ENCODE results near the gene ZNF219. TPM values are rescaled to one million over a fixed set of nuclear protein-coding genes. Genes with fewer than 3 reads are reported as not detected.

ZNF219 gene
- total RNA-seq (10 to 100 TPM in 2 of 5 experiments, 1 to 10 TPM in 3; 5.7 to 22.1 (median 9.1) TPM), polyA plus RNA-seq (1 to 10 TPM; 2.3 to 2.8 TPM), total RNA-seq (17.5 reads per million, percentile 47 among the genes with 10 or more reads in this experiment)

DNA sequence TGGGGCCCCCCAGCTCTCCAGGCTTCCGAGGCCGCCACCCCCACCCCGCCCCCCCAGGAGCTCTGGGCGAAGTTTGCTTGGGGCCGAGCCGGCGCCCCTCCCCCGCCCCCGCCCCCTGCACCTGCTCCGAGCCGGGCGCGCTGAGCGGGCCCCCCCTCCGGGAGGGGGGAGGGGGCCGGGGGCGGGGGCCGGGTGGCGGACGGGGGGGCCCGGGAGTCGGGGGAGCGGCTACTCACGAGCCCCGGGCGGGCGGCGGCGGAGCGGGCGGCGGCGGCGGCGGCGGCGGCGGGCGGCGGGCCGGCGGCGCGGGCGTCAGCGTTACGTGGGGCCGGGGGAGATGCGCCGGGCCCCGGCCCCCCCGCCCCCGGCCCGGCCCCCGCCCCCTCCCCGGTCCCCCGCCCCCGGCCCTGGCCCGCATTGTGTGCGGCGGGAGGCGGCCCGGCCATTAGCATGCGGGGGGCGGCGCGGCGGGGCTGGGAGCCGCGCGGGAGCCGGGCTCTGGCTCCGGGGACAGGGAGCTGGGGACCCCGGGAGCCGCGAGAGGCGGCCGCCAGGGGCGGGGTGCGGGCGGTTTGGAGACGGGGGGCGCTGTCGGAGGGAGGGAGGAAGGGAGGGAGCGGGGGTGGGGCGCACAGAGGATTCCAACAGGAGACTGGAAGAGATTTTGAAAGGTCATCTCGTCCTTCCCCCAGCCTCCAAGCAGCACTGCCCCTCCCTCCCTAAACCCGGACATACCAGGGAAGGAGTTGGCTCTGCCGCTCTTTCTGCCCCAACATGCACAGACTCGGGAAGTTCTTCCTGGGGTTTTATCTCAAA lies at the start of gene ZNF219:
Gene ZNF219 (minus strand): TSS at position 580 of the 816 bp plus-strand sequence. CDS start 5,064 bp downstream, outside the sequence.
- Histone ChIP-seq H3K4me1 (ENCODE audit: control insufficient read depth in 2 of 2, insufficient read depth in 2 of 2, low read length in 2 of 2) (peaks cover 0 to 11% of the 10 kb centered on the region in 2 donors), H3K9me3 (ENCODE audit: control insufficient read depth in 2 of 3, low read length in 3 of 3) (no peaks in the 10 kb centered on the region), H3K27me3 (ENCODE audit: control insufficient read depth in 2 of 2, insufficient read depth in 2 of 2, low read length in 2 of 2) (peaks cover 0 to 4% of the 10 kb centered on the region in 2 donors), H3K36me3 (ENCODE audit: control insufficient read depth in 2 of 3, insufficient read depth in 3 of 3, low read length in 3 of 3) (no peaks in the 10 kb centered on the region), H3K4me3 (ENCODE audit: low read length) (peak within 1 kb of the TSS; percentile 56), H3K27ac (ENCODE audit: low read depth, low read length) (peak within 1 kb of the TSS; percentile 74)
- Mint-ChIP-seq H3K27ac (peak within 1 kb of the TSS; percentile 73 to 97 (median 90)), H3K27me3 (peaks cover 0 to 30% (median 0%) of the 10 kb centered on the region in 5 donors), H3K9me3 (peaks cover 0 to 6% (median 0%) of the 10 kb centered on the region in 11 donors), H3K4me3 (peak within 1 kb of the TSS; percentile 82 to 94 (median 86)), H3K4me1 (peaks cover 12 to 29% (median 25%) of the 10 kb centered on the region in 7 donors), H3K36me3 (no peaks in the 10 kb centered on the region)
- peak in 6 of 9 donors; percentile 11 to 53 (median 26) for DNase-seq
- intact Hi-C loops (cut with micrococcal nuclease), result no loop called here
- ATAC-seq, result peak; percentile 69
- ChIA-PET CTCF (interaction anchor here (11.3 kb wide), 1 partner anchor 83 kb away, joined by 132 read pairs; no protein-coding TSS in a partner anchor), POLR2A (interaction anchor here (2.0 kb wide), 1 partner anchor 9 kb away, joined by 9 read pairs; no protein-coding TSS in a partner anchor)

DNA sequence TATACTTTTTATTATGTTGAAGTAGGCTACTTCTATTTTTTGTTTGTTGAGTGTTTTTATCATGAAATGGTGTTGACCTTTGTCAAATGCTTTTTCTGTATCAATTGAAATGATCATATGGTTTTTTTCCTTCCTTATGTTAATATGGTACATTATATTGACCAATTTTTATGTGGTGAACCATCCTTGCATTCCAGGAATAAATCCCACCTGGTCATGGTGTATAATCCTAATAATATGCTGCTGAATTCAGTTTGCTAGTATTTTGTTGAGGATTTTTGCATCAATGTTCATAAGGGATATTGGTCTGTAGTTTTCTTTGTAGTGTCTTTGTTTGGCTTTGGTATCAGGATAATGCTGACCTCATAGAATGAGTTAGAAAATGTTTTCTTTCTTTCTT lies 47.0 kb upstream of the ZNF219 start:
- Histone ChIP-seq H3K36me3 (ENCODE audit: control insufficient read depth in 2 of 3, insufficient read depth in 3 of 3, low read length in 3 of 3) (no peaks in the 10 kb centered on the region), H3K4me1 (ENCODE audit: control insufficient read depth in 2 of 2, insufficient read depth in 2 of 2, low read length in 2 of 2) (no peaks in the 10 kb centered on the region), H3K27me3 (ENCODE audit: control insufficient read depth in 2 of 2, insufficient read depth in 2 of 2, low read length in 2 of 2) (no peaks in the 10 kb centered on the region), H3K4me3 (ENCODE audit: low read length) (no peak overlapping the region), H3K27ac (ENCODE audit: low read depth, low read length) (no peak overlapping the region), H3K9me3 (ENCODE audit: control insufficient read depth in 2 of 3, low read length in 3 of 3) (peaks cover 0 to 7% (median 0%) of the 10 kb centered on the region in 3 experiments)
- ATAC-seq (no peak), DNase-seq (no peak)
- Mint-ChIP-seq H3K27ac (no peak overlapping the region), H3K36me3 (peaks cover 0 to 22% (median 4%) of the 10 kb centered on the region in 5 donors), H3K9me3 (peaks cover 6 to 36% (median 16%) of the 10 kb centered on the region in 11 donors), H3K27me3 (peaks cover 7 to 23% (median 17%) of the 10 kb centered on the region in 5 donors), H3K4me1 (no peaks in the 10 kb centered on the region), H3K4me3 (no peak overlapping the region)
- intact Hi-C loops (cut with micrococcal nuclease), result no loop called here
- ChIA-PET CTCF (no interaction called here), POLR2A (no interaction called here)

DNA sequence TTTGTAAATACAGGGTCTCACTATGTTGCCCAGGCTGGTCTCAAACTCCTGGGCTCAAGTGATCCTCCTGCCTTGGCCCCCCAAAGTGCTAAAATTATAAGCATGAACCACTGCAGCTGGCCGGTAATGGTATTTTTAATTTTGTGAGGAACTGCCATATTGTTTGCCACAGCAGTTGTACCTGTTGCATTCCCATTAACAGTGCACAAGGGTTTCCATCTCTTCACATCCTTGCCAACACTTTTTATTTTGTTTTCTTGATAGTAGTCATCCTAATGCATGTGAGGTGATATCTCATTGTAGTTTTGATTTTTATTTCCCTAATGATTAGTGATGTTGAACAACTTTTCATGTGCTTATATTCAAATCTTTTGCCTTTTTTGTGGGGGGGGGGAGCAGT lies 43.9 kb upstream of the ZNF219 start:
- Mint-ChIP-seq H3K36me3 (peaks cover 0 to 22% (median 4%) of the 10 kb centered on the region in 5 donors), H3K27ac (no peak overlapping the region), H3K4me1 (no peaks in the 10 kb centered on the region), H3K9me3 (peaks cover 6 to 36% (median 16%) of the 10 kb centered on the region in 11 donors), H3K4me3 (no peak overlapping the region), H3K27me3 (peaks cover 7 to 23% (median 17%) of the 10 kb centered on the region in 5 donors)
- ATAC-seq (no peak), DNase-seq (no peak)
- peaks cover 0 to 7% (median 0%) of the 10 kb centered on the region in 3 experiments for H3K9me3 ChIP-seq (ENCODE audit: control insufficient read depth in 2 of 3, low read length in 3 of 3)
- H3K4me1 ChIP-seq (ENCODE audit: control insufficient read depth in 2 of 2, insufficient read depth in 2 of 2, low read length in 2 of 2), result no peaks in the 10 kb centered on the region
- ChIA-PET CTCF (no interaction called here), POLR2A (interaction anchor here (0.6 kb wide), 1 partner anchor 18 kb away, joined by 4 read pairs; no protein-coding TSS in a partner anchor)
- H3K27ac ChIP-seq (ENCODE audit: low read depth, low read length), result no peak overlapping the region
- intact Hi-C loops (cut with micrococcal nuclease), result no loop called here
- H3K36me3 ChIP-seq (ENCODE audit: control insufficient read depth in 2 of 3, insufficient read depth in 3 of 3, low read length in 3 of 3), result no peaks in the 10 kb centered on the region
- H3K27me3 ChIP-seq (ENCODE audit: control insufficient read depth in 2 of 2, insufficient read depth in 2 of 2, low read length in 2 of 2), result no peaks in the 10 kb centered on the region
- no peak overlapping the region for H3K4me3 ChIP-seq (ENCODE audit: low read length)

DNA sequence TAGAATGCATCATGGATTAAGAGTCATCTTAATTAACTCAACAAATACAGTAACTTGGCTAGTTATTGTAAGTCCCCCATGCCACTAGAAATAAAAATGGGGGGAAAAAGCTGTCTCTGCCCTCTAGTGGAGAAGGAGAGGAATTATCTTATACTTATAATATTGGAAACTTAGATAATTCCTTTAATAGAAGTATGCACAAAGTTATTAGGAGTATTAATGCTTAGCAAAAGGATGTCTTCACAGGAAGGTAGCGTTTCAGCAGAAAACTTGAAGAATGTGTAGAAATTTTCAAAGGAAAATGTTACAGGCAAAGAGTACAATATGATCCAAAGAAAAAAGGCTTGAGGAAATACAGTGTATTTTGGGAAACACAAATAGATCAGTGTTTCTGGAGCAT lies 37.6 kb upstream of the ZNF219 start:
- Histone ChIP-seq H3K36me3 (ENCODE audit: control insufficient read depth in 2 of 3, insufficient read depth in 3 of 3, low read length in 3 of 3) (no peaks in the 10 kb centered on the region), H3K9me3 (ENCODE audit: control insufficient read depth in 2 of 3, low read length in 3 of 3) (no peaks in the 10 kb centered on the region), H3K27me3 (ENCODE audit: control insufficient read depth in 2 of 2, insufficient read depth in 2 of 2, low read length in 2 of 2) (no peaks in the 10 kb centered on the region), H3K27ac (ENCODE audit: low read depth, low read length) (no peak overlapping the region), H3K4me1 (ENCODE audit: control insufficient read depth in 2 of 2, insufficient read depth in 2 of 2, low read length in 2 of 2) (no peaks in the 10 kb centered on the region), H3K4me3 (ENCODE audit: low read length) (no peak overlapping the region)
- ATAC-seq (no peak), DNase-seq (peak in 5 of 9 donors; percentile 1 to 22 (median 14))
- ChIA-PET CTCF (interaction anchor here (0.6 to 1.5 kb wide), 4 partner anchors 11 to 122 kb away, joined by 3 to 4 read pairs (median 4); no protein-coding TSS in a partner anchor), POLR2A (no interaction called here)
- Mint-ChIP-seq H3K9me3 (peaks cover 0 to 3% (median 0%) of the 10 kb centered on the region in 11 donors), H3K36me3 (no peaks in the 10 kb centered on the region), H3K27me3 (peaks cover 0 to 8% (median 0%) of the 10 kb centered on the region in 5 donors), H3K4me3 (no peak overlapping the region), H3K27ac (no peak overlapping the region), H3K4me1 (no peaks in the 10 kb centered on the region)
- intact Hi-C loops (cut with micrococcal nuclease), result loop anchor here in 1 of 2 donors (1.0 to 2.0 kb wide), 2 partner anchors 67 to 421 kb away; no protein-coding TSS in a partner anchor

DNA sequence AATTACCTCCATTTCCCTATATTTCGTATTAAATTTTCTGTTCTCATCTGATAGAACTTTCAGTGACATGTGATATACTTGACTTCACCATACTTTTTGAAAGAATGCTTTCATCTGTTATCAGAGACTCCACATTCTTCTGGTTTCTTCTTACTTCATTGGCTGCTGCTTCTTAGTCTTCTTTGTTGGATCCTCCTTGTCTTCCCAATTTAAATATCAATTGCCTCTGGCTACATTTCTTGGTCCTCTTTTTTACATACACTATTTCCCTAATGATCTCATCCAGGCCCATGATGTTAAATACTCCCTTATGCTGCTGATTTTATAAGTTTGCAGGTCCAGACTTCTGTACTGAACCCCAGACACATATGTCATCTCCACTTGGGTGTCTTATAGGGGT lies 35.4 kb upstream of the ZNF219 start:
- Mint-ChIP-seq H3K4me1 (peaks cover 0 to 1% (median 0%) of the 10 kb centered on the region in 7 donors), H3K36me3 (no peaks in the 10 kb centered on the region), H3K27ac (no peak overlapping the region), H3K27me3 (peaks cover 0 to 13% (median 0%) of the 10 kb centered on the region in 5 donors), H3K9me3 (peaks cover 0 to 3% (median 0%) of the 10 kb centered on the region in 11 donors), H3K4me3 (no peak overlapping the region)
- Histone ChIP-seq H3K27ac (ENCODE audit: low read depth, low read length) (no peak overlapping the region), H3K36me3 (ENCODE audit: control insufficient read depth in 2 of 3, insufficient read depth in 3 of 3, low read length in 3 of 3) (no peaks in the 10 kb centered on the region), H3K9me3 (ENCODE audit: control insufficient read depth in 2 of 3, low read length in 3 of 3) (no peaks in the 10 kb centered on the region), H3K27me3 (ENCODE audit: control insufficient read depth in 2 of 2, insufficient read depth in 2 of 2, low read length in 2 of 2) (no peaks in the 10 kb centered on the region), H3K4me3 (ENCODE audit: low read length) (no peak overlapping the region), H3K4me1 (ENCODE audit: control insufficient read depth in 2 of 2, insufficient read depth in 2 of 2, low read length in 2 of 2) (no peaks in the 10 kb centered on the region)
- POLR2A ChIA-PET, result no interaction called here
- intact Hi-C loops (cut with micrococcal nuclease), result no loop called here
- ATAC-seq (no peak), DNase-seq (no peak)
- CTCF ChIA-PET, result no interaction called here

DNA sequence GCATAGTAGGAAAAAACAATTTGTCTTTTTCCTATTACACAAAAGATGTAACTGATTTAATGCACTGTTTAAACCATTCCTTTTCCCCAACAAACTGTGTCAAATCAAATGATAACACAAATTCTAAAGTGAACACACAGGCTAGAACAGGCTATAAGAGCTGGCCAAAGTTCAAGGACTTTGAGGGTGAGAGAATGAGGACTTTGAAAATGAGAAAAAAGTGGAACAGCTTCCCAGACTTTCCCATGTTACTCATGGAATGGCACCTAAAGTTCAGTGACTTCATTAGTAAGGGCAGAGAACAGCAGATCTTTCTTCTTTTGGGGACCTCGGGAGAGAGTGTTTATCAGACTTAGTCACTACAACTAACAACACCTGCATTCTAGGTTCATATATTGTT lies 25.0 kb upstream of the ZNF219 start:
- no peaks in the 10 kb centered on the region for H3K36me3 ChIP-seq (ENCODE audit: control insufficient read depth in 2 of 3, insufficient read depth in 3 of 3, low read length in 3 of 3)
- peaks cover 0 to 12% (median 2%) of the 10 kb centered on the region in 11 donors for H3K9me3 Mint-ChIP-seq
- CTCF ChIA-PET, result interaction anchor here (0.7 kb wide), 1 partner anchor 109 kb away, joined by 3 read pairs; no protein-coding TSS in a partner anchor
- H3K4me1 Mint-ChIP-seq, result peaks cover 0 to 4% (median 0%) of the 10 kb centered on the region in 7 donors
- intact Hi-C loops (cut with micrococcal nuclease), result no loop called here
- H3K4me3 Mint-ChIP-seq, result no peak overlapping the region
- POLR2A ChIA-PET, result no interaction called here
- no peak overlapping the region for H3K4me3 ChIP-seq (ENCODE audit: low read length)
- H3K27ac Mint-ChIP-seq, result no peak overlapping the region
- H3K4me1 ChIP-seq (ENCODE audit: control insufficient read depth in 2 of 2, insufficient read depth in 2 of 2, low read length in 2 of 2), result no peaks in the 10 kb centered on the region
- DNase-seq (no peak), ATAC-seq (no peak)
- H3K9me3 ChIP-seq (ENCODE audit: control insufficient read depth in 2 of 3, low read length in 3 of 3), result no peaks in the 10 kb centered on the region
- H3K27me3 ChIP-seq (ENCODE audit: control insufficient read depth in 2 of 2, insufficient read depth in 2 of 2, low read length in 2 of 2), result no peaks in the 10 kb centered on the region
- H3K27ac ChIP-seq (ENCODE audit: low read depth, low read length), result no peak overlapping the region
- H3K27me3 Mint-ChIP-seq, result peaks cover 30 to 49% (median 32%) of the 10 kb centered on the region in 5 donors
- H3K36me3 Mint-ChIP-seq, result no peaks in the 10 kb centered on the region
